Measurements from ENCODE around the gene MILR1.

DNA sequence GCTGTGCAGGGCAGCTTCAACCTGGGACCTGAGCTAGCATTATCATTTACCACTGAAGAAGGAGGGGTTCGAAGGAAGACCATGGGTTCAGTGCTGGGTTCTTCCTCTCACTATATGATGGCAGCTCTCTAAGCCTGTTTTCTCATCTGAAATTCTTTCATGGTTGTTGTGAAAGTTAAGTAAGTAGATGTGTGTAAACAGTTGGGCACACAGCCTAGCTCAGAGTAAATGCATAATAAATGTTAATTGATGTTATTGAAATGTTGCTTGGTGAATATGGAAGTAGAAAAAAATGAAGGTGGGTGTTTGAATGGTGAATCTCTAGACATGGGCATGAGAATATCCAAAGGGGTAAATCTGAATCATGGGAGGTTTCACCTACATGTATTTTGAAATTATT is 66.9 kb downstream of the MILR1 start:
- TF ChIP-seq CTCF (IDR thresholded peaks at IDR 0.05) (no peak), ZFP36 (IDR thresholded peaks at IDR 0.05; ENCODE audit: borderline replicate concordance, partially characterized antibody) (no peak), NPAS2 (CRISPR knock-in tag; IDR thresholded peaks at IDR 0.05; ENCODE audit: borderline replicate concordance) (no peak), BCL3 (IDR thresholded peaks at IDR 0.05) (no peak), JUN (IDR thresholded peaks at IDR 0.05) (no peak), CHD4 (IDR thresholded peaks at IDR 0.05; ENCODE audit: borderline replicate concordance) (no peak), POLR2A (IDR thresholded peaks at IDR 0.05; ENCODE audit: low read length) (no peak)
- TF ChIP-seq, protein P1, sequence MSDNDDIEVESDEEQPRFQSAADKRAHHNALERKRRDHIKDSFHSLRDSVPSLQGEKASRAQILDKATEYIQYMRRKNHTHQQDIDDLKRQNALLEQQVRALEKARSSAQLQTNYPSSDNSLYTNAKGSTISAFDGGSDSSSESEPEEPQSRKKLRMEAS (IDR thresholded peaks at IDR 0.05): no peak

Data from A549 (cell line).